GM21360 (cell line): ENCODE measurements around the gene CSNK2A2.

ENCODE experiments used
- ATAC-seq: cut with Tn5 transposase; IDR thresholded peaks from one replicate; pipeline ENCODE4 v1.9.1; 2021; ENCODE audit warnings: mild to moderate bottlenecking, moderate library complexity; ENCODE audit not compliant: unreplicated experiment

Gene CSNK2A2

GRCh38 chr16:58200004-58200797 is 2.3 kb upstream of the CSNK2A2 start:
- ATAC-seq = no peak

GRCh38 chr16:58198803-58199411 is 1.0 kb upstream of the CSNK2A2 start:
- ATAC-seq = no peak

- peak; percentile 18 for ATAC-seq
Measured at GRCh38 chr16:58197314-58198012, 443 bp downstream of the CSNK2A2 start.

GRCh38 chr16:58196898-58197313 is 1.0 kb downstream of the CSNK2A2 start:
- ATAC-seq = no peak

GRCh38 chr16:58195771-58196170 is 2.1 kb downstream of the CSNK2A2 start:
- ATAC-seq = no peak

GRCh38 chr16:58195344-58195743 is 2.6 kb downstream of the CSNK2A2 start:
- ATAC-seq = no peak

GRCh38 chr16:58194790-58195189 is 3.1 kb downstream of the CSNK2A2 start:
- ATAC-seq = no peak

- no peak for ATAC-seq
Measured at GRCh38 chr16:58187665-58188421, 10.1 kb downstream of the CSNK2A2 start.

GRCh38 chr16:58187092-58187491 is 10.8 kb downstream of the CSNK2A2 start:
- ATAC-seq = no peak

GRCh38 chr16:58186176-58186944 is 11.5 kb downstream of the CSNK2A2 start:
- ATAC-seq = no peak

GRCh38 chr16:58177353-58177710 is 20.6 kb downstream of the CSNK2A2 start:
- ATAC-seq = no peak

- ATAC-seq = no peak
Measured at GRCh38 chr16:58176608-58177352, 21.1 kb downstream of the CSNK2A2 start.

- ATAC-seq = no peak
Measured at GRCh38 chr16:58170223-58170622, 27.7 kb downstream of the CSNK2A2 start.

- ATAC-seq = no peak
Measured at GRCh38 chr16:58160855-58161254, 37.1 kb downstream of the CSNK2A2 start.

- ATAC-seq = no peak
Measured at GRCh38 chr16:58158725-58159124, 39.2 kb downstream of the CSNK2A2 start.

GRCh38 chr16:58157951-58158540 is 39.9 kb downstream of the CSNK2A2 start:
- ATAC-seq = no peak

GRCh38 chr16:58157239-58157638 is 40.7 kb downstream of the CSNK2A2 start:
- ATAC-seq = no peak

- ATAC-seq = no peak
Measured at GRCh38 chr16:58155839-58156238, 42.1 kb downstream of the CSNK2A2 start.

GRCh38 chr16:58154345-58154744 is 43.6 kb downstream of the CSNK2A2 start:
- ATAC-seq = no peak
